PFSK-1 (cell line): ENCODE data around the gene EIF3D.

ENCODE experiments used
- FOXP2 ChIP-seq: optimal IDR thresholded peaks from 2 replicates; pipeline ENCODE3; 2011; ENCODE audit warnings: borderline replicate concordance, control low read depth, inconsistent platforms; ENCODE audit not compliant: insufficient read depth; ENCODE audit errors: extremely low read length, extremely low read depth
- POLR2AphosphoS5 ChIP-seq: IDR thresholded peaks from 2 replicates; pipeline ENCODE4 v1.6.1; 2012; ENCODE audit warnings: low read depth, mild to moderate bottlenecking, control low read depth, low read length, moderate library complexity
- SIN3A ChIP-seq: IDR thresholded peaks from 2 replicates; pipeline ENCODE4 v1.6.1; 2012; ENCODE audit warnings: mild to moderate bottlenecking, low read length, moderate library complexity, borderline replicate concordance; ENCODE audit not compliant: insufficient read depth
- TAF1 ChIP-seq: IDR thresholded peaks from 2 replicates; pipeline ENCODE4 v1.6.1; 2012; ENCODE audit warnings: low read length, control low read depth, borderline replicate concordance; ENCODE audit not compliant: insufficient read depth
- TF ChIP-seq, protein P1 (sequence below), 2 experiments: IDR thresholded peaks; 2 replicates each; pipeline versions ENCODE4 v1.6.1 to v1.8.0; 2011 to 2012; ENCODE audit warnings: low read depth in 2 of 2, low read length in 2 of 2, control low read depth in 1 of 2, inconsistent platforms in 1 of 2, mild to moderate bottlenecking in 1 of 2, moderate library complexity in 1 of 2; ENCODE audit not compliant: insufficient read depth in 1 of 2

Gene EIF3D

DNA sequence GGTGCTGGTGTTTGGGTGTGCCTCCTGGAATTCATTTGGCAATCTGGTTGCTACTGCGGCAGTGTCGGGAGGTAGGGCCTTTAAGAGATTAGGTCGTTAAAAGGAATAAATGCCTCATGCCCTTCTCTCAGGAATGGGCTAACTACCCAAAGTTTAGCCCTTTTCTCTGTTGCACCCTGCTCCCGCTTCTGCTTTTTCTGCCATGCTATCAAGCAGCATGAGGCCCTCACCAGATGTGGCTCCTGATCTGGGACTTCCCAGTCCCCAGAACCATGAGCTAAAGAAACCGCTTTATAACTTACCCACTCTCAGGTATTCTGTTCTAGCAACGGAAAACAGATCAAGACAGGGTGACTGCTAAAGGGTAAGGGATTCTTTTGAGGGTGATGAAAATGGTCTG, 6.3 kb downstream of the EIF3D start:
- TF ChIP-seq SIN3A (no peak), TAF1 (no peak)

DNA sequence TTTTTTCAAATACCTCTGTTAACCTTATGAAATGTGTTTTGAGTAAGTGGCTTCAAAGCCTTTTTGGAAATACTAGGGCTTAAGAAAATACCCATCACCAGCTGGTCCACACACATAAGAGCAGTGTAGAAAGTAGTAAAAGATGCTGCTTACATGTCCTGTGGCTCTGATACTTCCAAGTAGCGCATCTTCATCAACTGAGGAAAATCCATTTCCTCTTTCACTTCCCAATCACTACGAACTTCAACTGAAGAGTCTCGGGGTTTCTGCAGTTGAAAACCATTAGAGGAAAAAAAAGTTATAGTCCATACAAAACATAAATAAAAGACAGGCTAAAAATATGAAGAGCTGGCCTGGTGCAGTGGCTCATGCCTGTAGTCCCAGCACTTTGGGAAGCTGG, 8.5 kb downstream of the EIF3D start:
- TF ChIP-seq, protein P1, sequence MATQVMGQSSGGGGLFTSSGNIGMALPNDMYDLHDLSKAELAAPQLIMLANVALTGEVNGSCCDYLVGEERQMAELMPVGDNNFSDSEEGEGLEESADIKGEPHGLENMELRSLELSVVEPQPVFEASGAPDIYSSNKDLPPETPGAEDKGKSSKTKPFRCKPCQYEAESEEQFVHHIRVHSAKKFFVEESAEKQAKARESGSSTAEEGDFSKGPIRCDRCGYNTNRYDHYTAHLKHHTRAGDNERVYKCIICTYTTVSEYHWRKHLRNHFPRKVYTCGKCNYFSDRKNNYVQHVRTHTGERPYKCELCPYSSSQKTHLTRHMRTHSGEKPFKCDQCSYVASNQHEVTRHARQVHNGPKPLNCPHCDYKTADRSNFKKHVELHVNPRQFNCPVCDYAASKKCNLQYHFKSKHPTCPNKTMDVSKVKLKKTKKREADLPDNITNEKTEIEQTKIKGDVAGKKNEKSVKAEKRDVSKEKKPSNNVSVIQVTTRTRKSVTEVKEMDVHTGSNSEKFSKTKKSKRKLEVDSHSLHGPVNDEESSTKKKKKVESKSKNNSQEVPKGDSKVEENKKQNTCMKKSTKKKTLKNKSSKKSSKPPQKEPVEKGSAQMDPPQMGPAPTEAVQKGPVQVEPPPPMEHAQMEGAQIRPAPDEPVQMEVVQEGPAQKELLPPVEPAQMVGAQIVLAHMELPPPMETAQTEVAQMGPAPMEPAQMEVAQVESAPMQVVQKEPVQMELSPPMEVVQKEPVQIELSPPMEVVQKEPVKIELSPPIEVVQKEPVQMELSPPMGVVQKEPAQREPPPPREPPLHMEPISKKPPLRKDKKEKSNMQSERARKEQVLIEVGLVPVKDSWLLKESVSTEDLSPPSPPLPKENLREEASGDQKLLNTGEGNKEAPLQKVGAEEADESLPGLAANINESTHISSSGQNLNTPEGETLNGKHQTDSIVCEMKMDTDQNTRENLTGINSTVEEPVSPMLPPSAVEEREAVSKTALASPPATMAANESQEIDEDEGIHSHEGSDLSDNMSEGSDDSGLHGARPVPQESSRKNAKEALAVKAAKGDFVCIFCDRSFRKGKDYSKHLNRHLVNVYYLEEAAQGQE (IDR thresholded peaks at IDR 0.05; ENCODE audit: insufficient read depth in 1 of 2, low read depth in 2 of 2, low read length in 2 of 2), result no peak
- TF ChIP-seq FOXP2, result no peak
- no peak for TF ChIP-seq POLR2AphosphoS5
- TF ChIP-seq TAF1, result no peak
- no peak for TF ChIP-seq SIN3A

DNA sequence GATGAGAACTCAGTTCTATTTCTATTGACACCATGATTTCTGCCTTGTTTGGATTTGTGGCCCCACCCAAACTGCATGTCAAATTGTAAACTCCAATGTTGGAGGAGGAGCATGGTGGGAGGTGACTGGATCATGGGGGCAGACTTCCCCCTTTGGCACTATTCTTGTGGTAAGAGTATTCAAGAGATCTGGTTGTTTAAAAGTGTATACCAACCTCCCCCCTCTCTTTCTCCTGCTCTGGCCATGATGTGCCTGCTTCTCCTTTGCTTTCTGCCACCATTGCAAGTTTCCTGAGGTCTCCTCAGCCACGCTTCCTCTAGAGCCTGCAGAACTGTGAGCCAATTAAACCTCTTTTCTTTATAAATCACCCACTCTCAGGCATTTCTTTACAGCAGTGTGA, 14.2 kb downstream of the EIF3D start:
- TF ChIP-seq SIN3A (no peak), FOXP2 (no peak), POLR2AphosphoS5 (no peak), TAF1 (no peak)
- TF ChIP-seq, protein P1 (IDR thresholded peaks at IDR 0.05; ENCODE audit: insufficient read depth in 1 of 2, low read depth in 2 of 2, low read length in 2 of 2), result no peak

DNA sequence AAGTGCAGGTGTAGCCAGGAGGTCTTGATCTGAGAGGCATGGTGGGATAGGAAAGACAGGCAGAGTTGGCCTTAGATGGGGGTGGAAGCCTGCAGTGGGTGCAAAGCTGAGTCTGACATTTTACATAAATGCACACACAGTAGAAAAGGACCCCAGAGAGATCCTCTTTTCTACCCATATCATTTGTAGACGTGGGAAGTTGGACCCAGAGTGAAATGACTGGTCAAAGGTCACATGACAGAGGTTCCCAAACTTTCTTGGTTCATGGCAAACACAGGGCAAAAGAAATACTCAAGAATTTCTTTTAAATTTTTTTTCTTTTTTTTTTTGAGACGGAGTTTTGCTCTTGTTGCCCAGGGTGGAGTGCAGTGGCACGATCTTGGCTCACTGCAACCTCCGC, 16.0 kb downstream of the EIF3D start:
- TF ChIP-seq SIN3A (no peak), TAF1 (no peak), FOXP2 (no peak), POLR2AphosphoS5 (no peak)
- TF ChIP-seq, protein P1 (IDR thresholded peaks at IDR 0.05; ENCODE audit: insufficient read depth in 1 of 2, low read depth in 2 of 2, low read length in 2 of 2), result no peak

DNA sequence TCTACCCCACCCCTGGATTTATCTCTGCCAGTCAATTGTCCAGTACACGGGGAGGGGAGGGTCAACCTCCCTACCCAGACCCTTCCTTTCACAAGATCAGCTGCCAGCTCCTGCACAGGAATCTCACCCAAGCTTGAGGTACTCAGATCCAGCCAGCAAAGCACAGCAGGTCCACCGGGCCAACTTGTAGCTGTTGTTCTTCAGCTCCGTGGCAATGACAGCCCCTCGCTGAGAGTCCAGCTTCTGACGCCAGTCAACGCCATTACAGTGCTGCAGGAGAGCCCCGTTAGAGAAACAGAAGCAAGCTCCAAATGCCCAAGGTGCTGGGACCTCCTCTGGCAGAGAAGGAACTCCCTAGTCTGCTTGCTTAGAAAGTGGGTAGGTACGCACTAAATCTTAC, 16.6 kb downstream of the EIF3D start:
- TF ChIP-seq TAF1 (no peak), POLR2AphosphoS5 (no peak)
- TF ChIP-seq, protein P1 (IDR thresholded peaks at IDR 0.05; ENCODE audit: insufficient read depth in 1 of 2, low read depth in 2 of 2, low read length in 2 of 2), result no peak
